GM10248 (cell line): Measurements from ENCODE around the gene SLC30A2.

Source experiments
- CTCF ChIA-PET: fragments of 300-600 bp; sonication (Branson Sonifier 250); formaldehyde crosslinking; extraction: SDS; loops from one replicate; lab custom pipeline; 2021; ENCODE audit warnings: antibody characterized with exemption; lab: Yijun Ruan, JAX
- POLR2A ChIA-PET: fragments of 350-650 bp; sonication (Branson Sonifier 250); formaldehyde crosslinking; extraction: SDS; loops from one replicate; lab custom pipeline; 2020; ENCODE audit warnings: antibody characterized with exemption; lab: Yijun Ruan, JAX
- DNase-seq: peaks from one replicate; pipeline ENCODE4 v3.0.0; 2012; ENCODE audit errors: extremely low spot score
- CTCF ChIP-seq: IDR thresholded peaks from 2 replicates; pipeline ENCODE4 v1.5.1; 2012; ENCODE audit warnings: mild to moderate bottlenecking, low read depth; ENCODE audit errors: extremely low read depth, missing control alignments, control extremely low read depth

The SLC30A2 gene

GRCh38 chr1:25997828-25998761, 47.8 kb downstream of the SLC30A2 start, which contains the start of gene PAFAH2:
Gene PAFAH2, minus strand, starts transcription at chr1:25998063. Its CDS starts 7,247 bp downstream, at chr1:25990816.
- ChIA-PET CTCF (interaction anchor here (0.6 to 14.0 kb wide), 47 partner anchors 10 to 236 kb away, joined by 3 to 357 read pairs (median 4); partner anchors contain the start of genes CEP85, EXTL1, PAQR7 and STMN1), POLR2A (interaction anchor here (0.9 to 1.6 kb wide), 4 partner anchors 10 to 157 kb away, joined by 3 to 7 read pairs (median 4); no protein-coding TSS in a partner anchor)
- DNase-seq, result peak; percentile 93
- peak; percentile 97 for TF ChIP-seq CTCF

- ChIA-PET POLR2A (interaction anchor here (0.9 to 1.6 kb wide), 4 partner anchors 9 to 156 kb away, joined by 3 to 7 read pairs (median 4); no protein-coding TSS in a partner anchor), CTCF (interaction anchor here (0.6 to 14.0 kb wide), 46 partner anchors 9 to 237 kb away, joined by 3 to 357 read pairs (median 4); partner anchors contain the start of genes CEP85, EXTL1, PAQR7 and STMN1)
- peak; percentile 55 for DNase-seq
- TF ChIP-seq CTCF, result no peak
Observed at GRCh38 chr1:25996966-25997827, 48.7 kb downstream of the SLC30A2 start.

- POLR2A ChIA-PET, result no interaction called here
- no peak for TF ChIP-seq CTCF
- CTCF ChIA-PET, result interaction anchor here (1.7 to 14.0 kb wide), 4 partner anchors 10 to 98 kb away, joined by 4 to 357 read pairs (median 12); partner anchors contain the start of gene STMN1
- no peak for DNase-seq
Observed at GRCh38 chr1:25994402-25995150, 51.3 kb downstream of the SLC30A2 start.

- no peak for TF ChIP-seq CTCF
- ChIA-PET CTCF (interaction anchor here (1.7 to 14.0 kb wide), 3 partner anchors 18 to 97 kb away, joined by 4 to 357 read pairs (median 21); partner anchors contain the start of gene STMN1), POLR2A (interaction anchor here (0.6 kb wide), 1 partner anchor 57 kb away, joined by 3 read pairs; no protein-coding TSS in a partner anchor)
- DNase-seq, result no peak
Observed at GRCh38 chr1:25993197-25993951, 52.5 kb downstream of the SLC30A2 start.

- CTCF ChIA-PET, result interaction anchor here (1.7 to 14.0 kb wide), 2 partner anchors 17 to 96 kb away, joined by 4 to 357 read pairs; partner anchors contain the start of gene STMN1
Observed at GRCh38 chr1:25992689-25993171, 53.2 kb downstream of the SLC30A2 start.

More at GRCh38 chr1:25992689-25993171, 53.2 kb downstream of the SLC30A2 start:
- no peak for TF ChIP-seq CTCF
- POLR2A ChIA-PET, result no interaction called here
- DNase-seq, result no peak
